Stimulated activated CD4-positive, alpha-beta T cell treated with anti-CD3 and anti-CD28 coated beads, Interleukin-4, amount 100 ng/mL, for 4 hours (primary cell): ENCODE measurements around the gene LIMA1.

Experiments used
- DNase-seq, 2 experiments: peaks; one replicate each; pipeline ENCODE4 v3.0.0-alpha.2; 2020

LIMA1 gene

GRCh38 chr12:50215033-50215432 lies 68.3 kb downstream of the LIMA1 start:
- DNase-seq = no peak

- DNase-seq = no peak
These were observed 69.3 kb downstream of the LIMA1 start for GRCh38 chr12:50214018-50214417.

GRCh38 chr12:50213439-50213838 lies 69.9 kb downstream of the LIMA1 start:
- no peak for DNase-seq

- DNase-seq = no peak
These were observed 71.3 kb downstream of the LIMA1 start for GRCh38 chr12:50212071-50212467.

GRCh38 chr12:50211392-50212070 lies 71.8 kb downstream of the LIMA1 start:
- peak in 1 of 2 experiments; percentile 11 for DNase-seq

GRCh38 chr12:50207424-50207823 lies 75.9 kb downstream of the LIMA1 start:
- no peak for DNase-seq

- no peak for DNase-seq
These were observed 77.7 kb downstream of the LIMA1 start for GRCh38 chr12:50205648-50206047.

- no peak for DNase-seq
These were observed 79.6 kb downstream of the LIMA1 start for GRCh38 chr12:50203691-50204090.

- no peak for DNase-seq
These were observed 81.3 kb downstream of the LIMA1 start for GRCh38 chr12:50201987-50202521.

GRCh38 chr12:50200552-50201273 lies 82.6 kb downstream of the LIMA1 start:
- DNase-seq = no peak

GRCh38 chr12:50198829-50199228 lies 84.5 kb downstream of the LIMA1 start:
- DNase-seq = no peak

GRCh38 chr12:50197297-50197727 lies 86.0 kb downstream of the LIMA1 start:
- DNase-seq = no peak

- no peak for DNase-seq
These were observed 86.8 kb downstream of the LIMA1 start for GRCh38 chr12:50196537-50196936.

GRCh38 chr12:50195832-50196231 lies 87.5 kb downstream of the LIMA1 start:
- DNase-seq = no peak

GRCh38 chr12:50192908-50193307 lies 90.4 kb downstream of the LIMA1 start:
- no peak for DNase-seq

- no peak for DNase-seq
These were observed 91.1 kb downstream of the LIMA1 start for GRCh38 chr12:50192236-50192635.

- DNase-seq = no peak
These were observed 92.5 kb downstream of the LIMA1 start for GRCh38 chr12:50190859-50191258.

GRCh38 chr12:50188875-50189575 lies 94.3 kb downstream of the LIMA1 start:
- peak in 1 of 2 experiments; percentile 14 for DNase-seq

- no peak for DNase-seq
These were observed 95.0 kb downstream of the LIMA1 start for GRCh38 chr12:50188241-50188781.

- peak; percentile 12 for DNase-seq
These were observed 96.0 kb downstream of the LIMA1 start for GRCh38 chr12:50187084-50187900.

- DNase-seq = no peak
These were observed 96.6 kb downstream of the LIMA1 start for GRCh38 chr12:50186681-50187080.

GRCh38 chr12:50185970-50186663 lies 97.2 kb downstream of the LIMA1 start:
- no peak for DNase-seq
